Measurements from ENCODE around the gene PHYKPL. TPM values are rescaled to one million over a fixed set of nuclear protein-coding genes. Genes with fewer than 3 reads are reported as not detected.

Gene PHYKPL
- total RNA-seq, 1 donor, result 31.5 TPM

GRCh38 chr5:178228609-178229008 is 4.0 kb downstream of the PHYKPL start:
- no peak for DNase-seq (ENCODE audit: low read depth)
- no peak overlapping the region for H3K4me3 ChIP-seq (ENCODE audit: low read depth, low read length)
- no peak for TF ChIP-seq CTCF (IDR thresholded peaks at IDR 0.05; ENCODE audit: insufficient read depth, low read depth, low read length)

GRCh38 chr5:178227929-178228328 is 4.7 kb downstream of the PHYKPL start:
- no peak overlapping the region for H3K4me3 ChIP-seq (ENCODE audit: low read depth, low read length)
- no peak for DNase-seq (ENCODE audit: low read depth)
- TF ChIP-seq CTCF (IDR thresholded peaks at IDR 0.05; ENCODE audit: insufficient read depth, low read depth, low read length), result no peak

GRCh38 chr5:178227138-178227659 is 5.4 kb downstream of the PHYKPL start:
- TF ChIP-seq CTCF (IDR thresholded peaks at IDR 0.05; ENCODE audit: insufficient read depth, low read depth, low read length), result no peak
- H3K4me3 ChIP-seq (ENCODE audit: low read depth, low read length), result no peak overlapping the region
- no peak for DNase-seq (ENCODE audit: low read depth)

GRCh38 chr5:178225174-178225573 is 7.4 kb downstream of the PHYKPL start:
- DNase-seq (ENCODE audit: low read depth), result no peak
- H3K4me3 ChIP-seq (ENCODE audit: low read depth, low read length), result no peak overlapping the region
- no peak for TF ChIP-seq CTCF (IDR thresholded peaks at IDR 0.05; ENCODE audit: insufficient read depth, low read depth, low read length)

- no peak overlapping the region for H3K4me3 ChIP-seq (ENCODE audit: low read depth, low read length)
- no peak for DNase-seq (ENCODE audit: low read depth)
- TF ChIP-seq CTCF (IDR thresholded peaks at IDR 0.05; ENCODE audit: insufficient read depth, low read depth, low read length), result no peak
Measured at GRCh38 chr5:178224403-178224802, 8.2 kb downstream of the PHYKPL start.

GRCh38 chr5:178223828-178224335 is 8.7 kb downstream of the PHYKPL start:
- TF ChIP-seq CTCF (IDR thresholded peaks at IDR 0.05; ENCODE audit: insufficient read depth, low read depth, low read length), result no peak
- DNase-seq (ENCODE audit: low read depth), result no peak

GRCh38 chr5:178223196-178223773 is 9.3 kb downstream of the PHYKPL start:
- no peak overlapping the region for H3K4me3 ChIP-seq (ENCODE audit: low read depth, low read length)
- DNase-seq (ENCODE audit: low read depth), result no peak
- TF ChIP-seq CTCF (IDR thresholded peaks at IDR 0.05; ENCODE audit: insufficient read depth, low read depth, low read length), result no peak

More at GRCh38 chr5:178223828-178224335, 8.7 kb downstream of the PHYKPL start:
- H3K4me3 ChIP-seq (ENCODE audit: low read depth, low read length), result no peak overlapping the region

Measured in fibroblast of villous mesenchyme (primary cell).